ENCODE measurements around the gene PLXNB3. TPM values are rescaled to one million over a fixed set of nuclear protein-coding genes. Genes with fewer than 3 reads are reported as not detected.

The PLXNB3 gene
- total RNA-seq, 1 donor from 2014 or later: not detected

- POLR2A ChIA-PET: interaction anchor here (0.5 to 0.6 kb wide), 2 partner anchors 34 to 308 kb away, joined by 3 to 9 read pairs; no protein-coding TSS in a partner anchor
- TF ChIP-seq CTCF (IDR thresholded peaks at IDR 0.05): no peak
- Mint-ChIP-seq H3K9me3 (no peaks in the 10 kb centered on the region), H3K4me1 (peaks cover 19% of the 10 kb centered on the region), H3K27me3 (no peaks in the 10 kb centered on the region), H3K4me3 (no peak overlapping the region), H3K36me3 (ENCODE audit: low read depth) (peaks cover 37% of the 10 kb centered on the region), H3K27ac (no peak overlapping the region)
- ATAC-seq (ENCODE audit: low read depth) (no peak), DNase-seq (no peak)
- CTCF ChIA-PET: no interaction called here
- intact Hi-C loops (cut with micrococcal nuclease): no loop called here
Measured at GRCh38 chrX:153792368-153792767, 28.3 kb downstream of the PLXNB3 start.

GRCh38 chrX:153793291-153793690 is 29.2 kb downstream of the PLXNB3 start:
- intact Hi-C loops (cut with micrococcal nuclease): no loop called here
- peak overlapping the region; percentile 56 for H3K27ac Mint-ChIP-seq
- no peak for DNase-seq

DNA sequence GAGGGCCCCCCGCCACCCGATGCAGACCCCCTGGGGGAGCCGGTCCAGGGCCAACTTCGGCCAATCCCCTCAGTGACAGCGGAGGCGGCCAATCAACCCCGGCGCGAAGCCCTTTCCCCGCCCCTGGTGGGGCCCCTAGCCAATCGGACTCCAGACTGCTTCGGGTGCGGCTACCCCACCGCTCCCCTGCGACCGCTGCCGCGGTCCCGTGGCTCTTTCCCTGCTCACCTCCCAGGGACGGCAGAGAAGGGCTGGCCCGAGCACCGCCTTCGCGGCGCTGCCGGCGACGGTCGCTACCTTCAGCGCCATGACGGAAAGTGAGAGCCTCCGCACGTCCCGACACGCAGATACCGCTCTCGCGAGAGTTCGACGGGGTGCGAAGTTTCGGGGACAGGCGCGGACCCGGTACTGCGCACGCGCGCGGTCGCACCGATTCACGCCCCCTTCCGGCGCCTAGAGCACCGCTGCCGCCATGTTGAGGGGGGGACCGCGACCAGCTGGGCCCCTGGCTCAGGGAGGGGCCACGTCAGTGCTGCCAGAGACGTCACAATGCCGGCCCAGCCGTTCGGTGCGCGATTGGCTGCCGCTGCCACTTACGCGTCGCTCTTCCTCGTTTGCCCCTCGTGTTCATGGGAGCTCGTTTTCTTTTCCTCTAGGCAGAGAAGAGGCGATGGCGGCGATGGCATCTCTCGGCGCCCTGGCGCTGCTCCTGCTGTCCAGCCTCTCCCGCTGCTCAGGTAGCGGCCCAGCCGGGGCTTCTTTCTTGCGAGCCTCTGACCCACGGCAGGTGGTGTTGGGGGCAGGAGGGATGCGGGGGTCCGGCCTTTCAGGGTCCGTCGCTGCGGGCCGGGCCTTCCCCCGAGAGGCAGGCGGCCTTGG is 30.2 kb downstream of the PLXNB3 start, which contains the start of the genes IDH3G and SSR4:
Gene IDH3G (minus strand): TSS at position 358 of the 879 bp plus-strand sequence. CDS start 49 bp downstream, at position 309.
Gene SSR4 (plus strand): TSS at position 651 of the 879 bp plus-strand sequence. CDS start 20 bp downstream, at position 671.
- no peak for TF ChIP-seq CTCF (IDR thresholded peaks at IDR 0.05)
- ChIA-PET CTCF (interaction anchor here (0.9 kb wide), 1 partner anchor 153 kb away, joined by 3 read pairs; no protein-coding TSS in a partner anchor), POLR2A (interaction anchor here (0.7 to 2.3 kb wide), 16 partner anchors 14 to 752 kb away, joined by 3 to 52 read pairs (median 3); partner anchors contain the start of genes ARHGAP4, G6PD, HCFC1 and MECP2)
- peaks cover 19% of the 10 kb centered on the region for H3K4me1 Mint-ChIP-seq
- H3K27ac Mint-ChIP-seq: peak within 1 kb of the TSS; percentile 92
- ATAC-seq (ENCODE audit: low read depth) (peak; percentile 91), DNase-seq (peak; percentile 84)
- no peaks in the 10 kb centered on the region for H3K9me3 Mint-ChIP-seq
- peaks cover 40% of the 10 kb centered on the region for H3K36me3 Mint-ChIP-seq (ENCODE audit: low read depth)
- intact Hi-C loops (cut with micrococcal nuclease): loop anchor here (1.0 kb wide), 5 partner anchors 70 to 324 kb away; partner anchors contain the start of genes ABCD1, BCAP31, HAUS7 and TMEM187
- H3K4me3 Mint-ChIP-seq: peak within 1 kb of the TSS; percentile 94
- no peaks in the 10 kb centered on the region for H3K27me3 Mint-ChIP-seq

More at GRCh38 chrX:153793291-153793690, 29.2 kb downstream of the PLXNB3 start:
- Mint-ChIP-seq H3K4me1 (peaks cover 19% of the 10 kb centered on the region), H3K4me3 (peak overlapping the region; percentile 94), H3K9me3 (no peaks in the 10 kb centered on the region), H3K27me3 (no peaks in the 10 kb centered on the region), H3K36me3 (ENCODE audit: low read depth) (peaks cover 36% of the 10 kb centered on the region)
- ChIA-PET CTCF (no interaction called here), POLR2A (interaction anchor here (0.6 to 2.3 kb wide), 2 partner anchors 133 to 151 kb away, joined by 3 to 52 read pairs; partner anchors contain the start of genes ARHGAP4 and RENBP)
- ATAC-seq (ENCODE audit: low read depth): no peak
- TF ChIP-seq CTCF (IDR thresholded peaks at IDR 0.05): no peak

DNA sequence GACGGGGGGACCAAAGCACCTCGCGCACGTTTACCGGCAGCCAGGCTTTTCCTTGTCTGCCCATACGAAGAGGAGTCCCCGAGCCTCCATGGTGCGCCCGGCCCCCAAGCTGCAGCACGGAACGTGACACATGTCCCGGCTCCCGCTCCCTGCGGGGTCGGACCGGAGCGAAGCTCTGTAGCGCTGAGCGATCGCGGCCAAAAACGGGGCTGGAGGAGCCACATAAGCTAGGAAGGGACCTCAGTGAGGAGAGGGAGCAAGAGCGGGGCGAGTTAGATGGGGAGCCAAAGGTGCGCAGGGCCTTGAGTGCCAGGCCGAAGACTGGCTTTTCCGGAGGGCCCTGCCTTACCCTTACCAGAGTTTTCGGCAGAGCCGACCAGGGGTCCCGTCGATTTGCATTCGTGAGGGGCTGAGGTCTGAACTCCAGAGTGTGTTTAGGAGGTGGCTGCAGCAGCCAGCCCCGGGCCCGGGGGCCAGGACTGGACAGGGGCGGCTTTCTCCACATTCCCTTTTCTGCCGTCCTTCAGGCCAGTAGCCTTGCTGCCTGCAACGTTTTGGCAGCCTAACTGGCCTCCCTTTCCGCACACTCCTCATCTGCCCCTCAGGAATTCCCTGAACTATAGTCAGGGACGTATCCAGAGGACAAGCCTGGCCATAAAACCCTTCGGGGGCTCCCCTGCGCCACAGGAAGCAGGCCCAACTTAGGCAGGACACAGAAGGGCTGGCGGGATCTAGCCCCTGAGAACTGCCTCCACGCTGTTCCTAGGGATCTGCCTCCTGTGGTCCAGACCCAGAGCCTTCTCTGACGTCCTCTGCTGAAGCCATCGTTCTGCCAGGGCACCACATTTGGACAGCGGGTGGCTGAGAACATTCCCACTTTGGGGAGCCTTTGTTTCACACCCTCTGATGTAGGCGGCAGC is 31.1 kb downstream of the PLXNB3 start:
- Mint-ChIP-seq H3K27me3 (no peaks in the 10 kb centered on the region), H3K4me1 (peaks cover 19% of the 10 kb centered on the region), H3K27ac (peak overlapping the region; percentile 92), H3K36me3 (ENCODE audit: low read depth) (peaks cover 33% of the 10 kb centered on the region), H3K4me3 (peak overlapping the region; percentile 94), H3K9me3 (no peaks in the 10 kb centered on the region)
- CTCF ChIA-PET: interaction anchor here (0.9 kb wide), 1 partner anchor 152 kb away, joined by 3 read pairs; no protein-coding TSS in a partner anchor
- intact Hi-C loops (cut with micrococcal nuclease): loop anchor here (1.0 kb wide), 5 partner anchors 71 to 325 kb away; partner anchors contain the start of genes ABCD1, BCAP31, HAUS7 and TMEM187
- POLR2A ChIA-PET: interaction anchor here (0.7 to 2.3 kb wide), 14 partner anchors 15 to 751 kb away, joined by 3 to 52 read pairs (median 4); partner anchors contain the start of genes ARHGAP4, G6PD, HCFC1 and MECP2
- ATAC-seq (ENCODE audit: low read depth) (peak; percentile 6), DNase-seq (no peak)
- no peak for TF ChIP-seq CTCF (IDR thresholded peaks at IDR 0.05)
